ENCODE measurements around the gene MBD5.

The MBD5 gene

GRCh38 chr2:148028781-148029180, 7.9 kb downstream of the MBD5 start:
- H3K4me3 ChIP-seq (ENCODE audit: low read depth, low read length): no peak overlapping the region

GRCh38 chr2:148031152-148031551, 10.3 kb downstream of the MBD5 start:
- Histone ChIP-seq H3K4me2 (ENCODE audit: low read length) (no peak overlapping the region), H3K9me3 (ENCODE audit: control insufficient read depth, low read length) (no peaks in the 10 kb centered on the region), H3K27me3 (ENCODE audit: control insufficient read depth, insufficient read depth, low read length) (no peaks in the 10 kb centered on the region), H3K79me2 (peaks cover 3% of the 10 kb centered on the region), H3K36me3 (ENCODE audit: control insufficient read depth, insufficient read depth, low read length) (no peaks in the 10 kb centered on the region), H2AFZ (no peak overlapping the region), H3K27ac (no peak overlapping the region), H3K4me3 (ENCODE audit: low read depth, low read length) (no peak overlapping the region), H3K4me1 (no peaks in the 10 kb centered on the region), H3K9ac (no peak overlapping the region)
- no peak for TF ChIP-seq CTCF (IDR thresholded peaks at IDR 0.05)

More at GRCh38 chr2:148028781-148029180, 7.9 kb downstream of the MBD5 start:
- Histone ChIP-seq H2AFZ (no peak overlapping the region), H3K4me2 (ENCODE audit: low read length) (no peak overlapping the region), H3K27ac (no peak overlapping the region), H3K4me1 (no peaks in the 10 kb centered on the region), H3K79me2 (peaks cover 2% of the 10 kb centered on the region), H3K27me3 (ENCODE audit: control insufficient read depth, insufficient read depth, low read length) (no peaks in the 10 kb centered on the region), H3K9ac (no peak overlapping the region), H3K36me3 (ENCODE audit: control insufficient read depth, insufficient read depth, low read length) (no peaks in the 10 kb centered on the region), H3K9me3 (ENCODE audit: control insufficient read depth, low read length) (no peaks in the 10 kb centered on the region)
- no peak for TF ChIP-seq CTCF (IDR thresholded peaks at IDR 0.05)

GRCh38 chr2:148032215-148032614, 11.3 kb downstream of the MBD5 start:
- Histone ChIP-seq H3K27me3 (ENCODE audit: control insufficient read depth, insufficient read depth, low read length) (no peaks in the 10 kb centered on the region), H3K79me2 (peaks cover 3% of the 10 kb centered on the region), H3K9ac (no peak overlapping the region), H2AFZ (no peak overlapping the region), H3K4me2 (ENCODE audit: low read length) (no peak overlapping the region), H3K36me3 (ENCODE audit: control insufficient read depth, insufficient read depth, low read length) (no peaks in the 10 kb centered on the region), H3K9me3 (ENCODE audit: control insufficient read depth, low read length) (no peaks in the 10 kb centered on the region), H3K4me3 (ENCODE audit: low read depth, low read length) (no peak overlapping the region), H3K27ac (no peak overlapping the region), H3K4me1 (no peaks in the 10 kb centered on the region)
- no peak for TF ChIP-seq CTCF (IDR thresholded peaks at IDR 0.05)

GRCh38 chr2:148039783-148040182, 18.9 kb downstream of the MBD5 start:
- H3K9ac ChIP-seq: no peak overlapping the region
- H3K4me1 ChIP-seq: no peaks in the 10 kb centered on the region
- no peak overlapping the region for H3K4me3 ChIP-seq (ENCODE audit: low read depth, low read length)
- H3K4me2 ChIP-seq (ENCODE audit: low read length): no peak overlapping the region
- H2AFZ ChIP-seq: no peak overlapping the region
- no peaks in the 10 kb centered on the region for H3K36me3 ChIP-seq (ENCODE audit: control insufficient read depth, insufficient read depth, low read length)
- H3K27me3 ChIP-seq (ENCODE audit: control insufficient read depth, insufficient read depth, low read length): no peaks in the 10 kb centered on the region
- H3K27ac ChIP-seq: no peak overlapping the region
- H3K9me3 ChIP-seq (ENCODE audit: control insufficient read depth, low read length): no peaks in the 10 kb centered on the region
- no peak for TF ChIP-seq CTCF (IDR thresholded peaks at IDR 0.05)
- H3K79me2 ChIP-seq: no peaks in the 10 kb centered on the region

- H3K4me1 ChIP-seq: no peaks in the 10 kb centered on the region
- no peak overlapping the region for H3K4me2 ChIP-seq (ENCODE audit: low read length)
- H3K27me3 ChIP-seq (ENCODE audit: control insufficient read depth, insufficient read depth, low read length): no peaks in the 10 kb centered on the region
- no peak overlapping the region for H3K9ac ChIP-seq
- no peaks in the 10 kb centered on the region for H3K36me3 ChIP-seq (ENCODE audit: control insufficient read depth, insufficient read depth, low read length)
- H3K9me3 ChIP-seq (ENCODE audit: control insufficient read depth, low read length): no peaks in the 10 kb centered on the region
- no peak overlapping the region for H2AFZ ChIP-seq
- peaks cover 5% of the 10 kb centered on the region for H3K79me2 ChIP-seq
- TF ChIP-seq CTCF (IDR thresholded peaks at IDR 0.05): no peak
- no peak overlapping the region for H3K4me3 ChIP-seq (ENCODE audit: low read depth, low read length)
- H3K27ac ChIP-seq: no peak overlapping the region
Observed at GRCh38 chr2:148042219-148042618, 21.3 kb downstream of the MBD5 start.
